Endothelial cell (in vitro differentiated cells): ENCODE measurements around the gene CBX2. TPM values are rescaled to one million over a fixed set of nuclear protein-coding genes. Genes with fewer than 3 reads are reported as not detected.

Source experiments
- DNase-seq: peaks from one replicate; pipeline ENCODE4 v3.0.0; 2021; ENCODE audit warnings: low spot score
- H3K27ac Mint-ChIP-seq: one replicate; pipeline ENCODE4 v1.8.0; 2021; ENCODE audit warnings: mixed read lengths, inconsistent platforms; ENCODE audit not compliant: unreplicated experiment
- H3K27me3 Mint-ChIP-seq: one replicate; pipeline ENCODE4 v1.8.0; 2021; ENCODE audit warnings: mild to moderate bottlenecking, moderate library complexity, mixed read lengths, inconsistent platforms; ENCODE audit not compliant: unreplicated experiment
- H3K36me3 Mint-ChIP-seq: one replicate; pipeline ENCODE4 v1.8.0; 2021; ENCODE audit warnings: mild to moderate bottlenecking, low read depth, mixed read lengths, inconsistent platforms; ENCODE audit not compliant: unreplicated experiment
- H3K4me1 Mint-ChIP-seq: one replicate; pipeline ENCODE4 v1.8.0; 2021; ENCODE audit warnings: mild to moderate bottlenecking, mixed read lengths, inconsistent platforms; ENCODE audit not compliant: unreplicated experiment
- H3K4me3 Mint-ChIP-seq: one replicate; pipeline ENCODE4 v1.8.0; 2021; ENCODE audit warnings: mild to moderate bottlenecking, mixed read lengths, inconsistent platforms; ENCODE audit not compliant: unreplicated experiment
- H3K9me3 Mint-ChIP-seq: one replicate; pipeline ENCODE4 v1.8.0; 2021; ENCODE audit warnings: mixed read lengths, inconsistent platforms; ENCODE audit not compliant: unreplicated experiment
- total RNA-seq: library from RNA; stranded (reverse); fragmentation: NEBNext Ultra II Directional; extraction: Animal tissue kit (Norgen Biotek cat#: 25700); gene quantifications from one replicate; pipeline ENCODE4 v1.2.1, GENCODE V29; 2021; ENCODE audit not compliant: unreplicated experiment
- TF ChIP-seq, protein P1 (sequence below): fragments of 200-600 bp; sonication (generic); IDR thresholded peaks from one replicate; pipeline ENCODE4 v1.5.0; 2021; ENCODE audit warnings: antibody characterized with exemption; ENCODE audit not compliant: unreplicated experiment

Gene CBX2
- total RNA-seq, 1 donor from 2014 or later, result 50.0 TPM

DNA sequence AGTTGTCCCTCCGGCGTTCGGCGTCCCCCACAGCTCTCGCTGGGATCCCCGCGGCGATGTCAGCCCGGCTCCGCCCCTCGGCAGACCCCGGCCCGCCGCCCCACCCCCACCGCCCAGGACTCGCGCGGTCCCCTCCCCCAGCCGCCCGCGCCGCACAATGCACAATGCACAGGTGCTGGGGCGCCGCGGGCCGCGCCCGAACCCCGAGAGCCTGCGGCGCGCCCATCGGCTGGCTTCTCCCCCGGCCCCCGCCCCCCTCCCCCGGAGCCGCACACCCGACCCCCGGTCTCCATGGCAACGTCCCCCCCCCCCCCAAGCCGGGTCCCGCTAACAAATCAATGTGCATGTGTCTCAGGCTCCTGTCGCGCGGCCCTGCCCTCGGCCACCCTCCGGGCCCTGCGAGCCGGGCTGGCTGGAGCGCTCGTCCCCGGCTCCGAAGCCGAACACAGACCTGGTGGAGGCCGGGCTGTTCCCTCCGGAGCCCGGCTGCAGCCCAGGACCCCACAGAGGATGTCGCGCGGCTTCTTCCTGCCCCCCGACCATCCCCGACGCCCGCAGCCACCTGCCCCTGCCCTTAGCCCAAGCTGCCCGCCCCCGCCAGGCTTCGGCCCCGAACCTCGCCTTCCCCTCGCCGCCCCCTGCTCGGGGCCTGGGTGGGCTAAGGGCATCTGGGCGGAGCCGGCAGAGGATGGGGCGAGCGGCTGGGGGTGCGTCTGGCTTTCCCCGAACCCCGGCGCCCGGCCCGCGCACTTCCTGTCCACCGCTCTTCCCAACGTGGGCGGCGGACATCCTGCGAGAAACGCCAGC is 19.7 kb downstream of the CBX2 start:
- no peak overlapping the region for H3K4me3 Mint-ChIP-seq
- H3K27me3 Mint-ChIP-seq, result peaks cover 26% of the 10 kb centered on the region
- no peak overlapping the region for H3K27ac Mint-ChIP-seq
- no peaks in the 10 kb centered on the region for H3K9me3 Mint-ChIP-seq
- peaks cover 11% of the 10 kb centered on the region for H3K36me3 Mint-ChIP-seq
- no peak for DNase-seq
- H3K4me1 Mint-ChIP-seq, result peaks cover 29% of the 10 kb centered on the region
- TF ChIP-seq, protein P1, sequence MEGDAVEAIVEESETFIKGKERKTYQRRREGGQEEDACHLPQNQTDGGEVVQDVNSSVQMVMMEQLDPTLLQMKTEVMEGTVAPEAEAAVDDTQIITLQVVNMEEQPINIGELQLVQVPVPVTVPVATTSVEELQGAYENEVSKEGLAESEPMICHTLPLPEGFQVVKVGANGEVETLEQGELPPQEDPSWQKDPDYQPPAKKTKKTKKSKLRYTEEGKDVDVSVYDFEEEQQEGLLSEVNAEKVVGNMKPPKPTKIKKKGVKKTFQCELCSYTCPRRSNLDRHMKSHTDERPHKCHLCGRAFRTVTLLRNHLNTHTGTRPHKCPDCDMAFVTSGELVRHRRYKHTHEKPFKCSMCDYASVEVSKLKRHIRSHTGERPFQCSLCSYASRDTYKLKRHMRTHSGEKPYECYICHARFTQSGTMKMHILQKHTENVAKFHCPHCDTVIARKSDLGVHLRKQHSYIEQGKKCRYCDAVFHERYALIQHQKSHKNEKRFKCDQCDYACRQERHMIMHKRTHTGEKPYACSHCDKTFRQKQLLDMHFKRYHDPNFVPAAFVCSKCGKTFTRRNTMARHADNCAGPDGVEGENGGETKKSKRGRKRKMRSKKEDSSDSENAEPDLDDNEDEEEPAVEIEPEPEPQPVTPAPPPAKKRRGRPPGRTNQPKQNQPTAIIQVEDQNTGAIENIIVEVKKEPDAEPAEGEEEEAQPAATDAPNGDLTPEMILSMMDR, result no peak

DNA sequence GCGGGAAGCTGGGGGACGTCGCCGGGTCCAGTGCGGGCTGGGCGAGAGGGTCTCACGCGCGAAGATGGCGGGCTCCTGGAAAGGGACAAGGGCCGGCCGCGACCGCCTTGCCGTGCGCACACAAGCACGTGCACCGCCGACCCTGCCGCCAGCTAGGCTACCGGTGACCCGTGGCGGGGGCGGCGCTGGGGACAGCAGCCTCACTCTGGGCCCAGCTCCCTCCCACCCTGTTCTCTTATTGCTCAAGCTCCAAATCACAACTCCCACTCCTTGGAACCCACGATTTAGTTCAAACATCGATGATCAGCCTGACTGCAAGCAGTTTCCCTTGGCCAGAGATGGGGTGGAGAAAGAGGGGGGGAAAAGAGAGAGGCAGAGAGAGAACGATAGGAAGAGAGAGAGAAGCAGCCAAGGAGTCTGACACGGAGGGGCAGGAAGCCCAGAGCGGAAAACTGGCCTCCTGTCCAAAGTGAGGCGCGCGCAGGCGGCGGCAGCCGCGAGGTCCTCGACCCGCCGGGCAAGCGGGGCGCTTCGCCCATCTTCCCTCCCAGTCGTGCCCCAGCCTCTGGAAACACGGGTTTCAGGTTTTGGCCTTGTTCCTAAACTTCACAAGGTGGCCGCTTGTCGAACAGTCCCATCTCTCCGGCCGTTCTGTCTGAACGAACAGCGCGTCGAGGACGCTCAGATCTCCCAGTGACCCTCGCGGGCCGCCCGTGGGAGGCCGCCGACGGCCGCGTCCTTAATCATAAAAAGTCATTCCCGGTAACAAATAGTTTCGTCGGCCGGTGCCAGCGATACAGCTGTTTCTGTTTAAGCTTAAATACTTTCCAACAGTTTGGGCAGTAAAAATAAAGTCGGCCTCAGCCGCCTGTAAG is 20.6 kb downstream of the CBX2 start:
- H3K4me1 Mint-ChIP-seq, result peaks cover 28% of the 10 kb centered on the region
- H3K36me3 Mint-ChIP-seq, result peaks cover 11% of the 10 kb centered on the region
- TF ChIP-seq, protein P1, result no peak
- H3K27me3 Mint-ChIP-seq, result peaks cover 26% of the 10 kb centered on the region
- DNase-seq, result no peak
- H3K4me3 Mint-ChIP-seq, result peak overlapping the region; percentile 65
- H3K9me3 Mint-ChIP-seq, result no peaks in the 10 kb centered on the region
- no peak overlapping the region for H3K27ac Mint-ChIP-seq

DNA sequence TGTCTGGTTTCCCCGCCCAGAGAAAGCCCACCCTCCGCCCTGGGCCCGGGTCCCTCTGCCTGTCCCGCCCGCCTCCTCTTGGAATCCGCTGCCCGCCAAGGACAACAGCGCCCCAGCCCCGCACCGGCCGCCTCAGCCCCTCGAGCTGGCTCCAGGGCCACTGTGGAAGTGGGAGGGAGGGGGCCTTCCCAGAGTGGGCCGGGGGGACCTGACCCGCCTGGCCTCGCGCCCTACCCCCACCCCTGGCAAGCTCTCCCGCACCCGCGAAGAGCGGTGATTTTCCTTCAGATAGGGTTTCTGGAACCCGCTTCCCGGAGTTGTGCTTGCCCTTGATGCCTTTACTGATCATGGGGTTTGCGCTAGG is 21.2 kb downstream of the CBX2 start:
- TF ChIP-seq, protein P1, result no peak
- no peak for DNase-seq
- peaks cover 26% of the 10 kb centered on the region for H3K4me1 Mint-ChIP-seq
- H3K27ac Mint-ChIP-seq, result no peak overlapping the region
- H3K4me3 Mint-ChIP-seq, result peak overlapping the region; percentile 22
- H3K27me3 Mint-ChIP-seq, result peaks cover 25% of the 10 kb centered on the region
- H3K36me3 Mint-ChIP-seq, result peaks cover 11% of the 10 kb centered on the region
- no peaks in the 10 kb centered on the region for H3K9me3 Mint-ChIP-seq

DNA sequence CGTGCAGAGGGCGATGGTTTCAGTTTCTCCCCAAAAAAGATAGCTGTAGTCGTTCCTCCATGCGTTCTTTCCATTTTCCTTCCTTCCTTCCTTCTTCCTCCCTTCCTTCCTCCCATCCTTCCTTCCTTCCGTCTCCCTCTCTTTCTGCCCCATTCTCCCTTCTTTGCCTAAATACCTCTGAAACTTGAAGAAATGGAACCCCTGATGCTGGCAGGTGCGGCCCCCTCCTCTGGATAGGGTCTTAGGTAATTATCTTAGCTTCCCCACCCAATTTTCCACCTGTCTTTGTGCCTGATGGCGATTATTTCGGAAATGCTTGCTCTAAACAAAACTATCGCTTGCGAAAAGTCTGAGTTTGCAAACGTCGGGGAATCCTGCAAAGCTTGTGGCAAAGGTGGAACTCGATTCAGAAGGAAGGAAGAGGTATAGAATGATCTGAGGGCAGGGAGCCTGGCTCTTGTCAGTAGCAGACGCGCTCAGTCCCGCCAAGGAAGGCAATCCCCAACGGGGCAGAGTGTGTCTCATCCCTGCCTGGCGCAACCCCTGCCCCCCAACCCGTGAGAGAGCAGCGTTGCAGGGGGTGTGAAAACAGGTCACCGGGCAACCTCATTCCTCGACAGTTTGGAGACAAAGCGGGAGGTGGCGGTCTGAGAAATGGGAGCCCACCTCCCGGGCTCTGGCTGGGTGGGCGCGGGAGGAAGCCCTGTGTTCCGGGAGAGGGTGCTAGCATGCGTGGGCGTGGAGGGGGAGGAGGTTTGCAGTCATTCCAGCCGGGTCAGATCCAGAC is 21.8 kb downstream of the CBX2 start:
- H3K9me3 Mint-ChIP-seq, result no peaks in the 10 kb centered on the region
- peak overlapping the region; percentile 26 for H3K27ac Mint-ChIP-seq
- DNase-seq, result no peak
- H3K4me1 Mint-ChIP-seq, result peaks cover 30% of the 10 kb centered on the region
- H3K36me3 Mint-ChIP-seq, result peaks cover 11% of the 10 kb centered on the region
- H3K4me3 Mint-ChIP-seq, result peak overlapping the region; percentile 22
- TF ChIP-seq, protein P1, result no peak
- peaks cover 29% of the 10 kb centered on the region for H3K27me3 Mint-ChIP-seq
